ENCODE measurements around the gene CREBBP.

- TF ChIP-seq POLR2A (IDR thresholded peaks at IDR 0.05; ENCODE audit: low read length) = no peak
- TF ChIP-seq GATA1 (IDR thresholded peaks at IDR 0.05; ENCODE audit: low read depth, low read length) = no peak
These were observed 487 bp downstream of the CREBBP start for GRCh38 chr16:3879887-3880564.

Data from erythroblast (primary cell).